HEK293T (cell line): ENCODE measurements around the gene ZNF436.
A peak's percentile ranks its signal among the peaks of the same experiment; 100 is the strongest.

Source experiments
- FOXM1 ChIP-seq: fragments of 450-650 bp; IDR thresholded peaks from 2 replicates; pipeline ENCODE4 v1.6.1; 2017; ENCODE audit warnings: mild to moderate bottlenecking, borderline replicate concordance
- SP1 ChIP-seq: fragments of 450-650 bp; IDR thresholded peaks from 2 replicates; pipeline ENCODE4 v1.6.1; 2017

DNA sequence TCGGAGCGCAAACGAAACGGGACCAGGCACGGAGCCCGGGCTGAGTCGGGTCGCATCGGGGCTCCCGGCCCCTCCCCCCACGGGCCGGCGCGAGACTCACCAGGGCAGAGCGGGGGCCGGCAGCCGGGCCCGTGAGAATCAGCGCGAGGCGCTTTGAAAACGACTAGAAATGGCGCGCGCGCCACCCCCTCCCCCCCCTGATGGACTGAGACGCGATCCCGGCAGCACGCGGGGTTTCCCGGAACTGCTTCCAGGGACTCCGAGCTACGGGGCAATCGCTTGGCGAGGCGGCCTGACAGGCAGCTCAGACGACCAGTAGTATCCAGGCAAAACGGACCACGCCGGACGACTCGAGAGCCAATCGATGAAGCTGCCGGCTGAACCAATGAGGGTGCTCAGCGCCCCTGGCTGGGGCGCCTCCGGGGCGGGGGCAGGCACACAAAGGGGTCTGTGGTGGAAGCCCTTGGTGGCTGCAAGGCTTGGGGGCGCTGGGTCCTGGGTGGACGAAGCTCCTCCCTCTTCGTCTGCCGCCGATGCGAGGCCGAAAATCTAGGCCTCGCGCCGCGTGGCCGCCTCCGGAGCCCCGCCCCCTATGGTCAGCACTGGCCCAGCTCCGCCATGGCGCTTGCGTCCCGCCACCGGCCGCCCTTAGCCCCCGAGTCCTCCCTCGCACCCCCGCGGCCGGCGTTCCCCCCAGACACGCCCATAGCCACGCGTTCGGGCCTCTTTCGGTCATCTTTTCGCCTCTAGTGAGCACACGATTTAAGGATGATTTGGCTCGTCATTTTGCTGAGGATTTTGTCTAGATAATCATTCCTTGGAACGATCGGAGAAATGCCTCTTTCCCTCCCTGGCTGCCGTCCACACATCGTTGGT is 25.3 kb downstream of the ZNF436 start, which contains the start of gene HNRNPR:
- TF ChIP-seq FOXM1 = peak; percentile 47; the same call in 1 of the 2 replicates
- TF ChIP-seq SP1 = no peak
